GM20000 (cell line): ENCODE data around the gene CYP27B1.

ENCODE experiments used
- DNase-seq: peaks from one replicate; pipeline ENCODE4 v3.0.0; 2012; ENCODE audit warnings: low spot score
- TF ChIP-seq, protein P1 (sequence below): IDR thresholded peaks from 2 replicates; pipeline ENCODE4 v1.5.1; 2012; ENCODE audit warnings: mild to moderate bottlenecking, control low read depth; ENCODE audit errors: extremely low read depth, missing control alignments

Gene CYP27B1

DNA sequence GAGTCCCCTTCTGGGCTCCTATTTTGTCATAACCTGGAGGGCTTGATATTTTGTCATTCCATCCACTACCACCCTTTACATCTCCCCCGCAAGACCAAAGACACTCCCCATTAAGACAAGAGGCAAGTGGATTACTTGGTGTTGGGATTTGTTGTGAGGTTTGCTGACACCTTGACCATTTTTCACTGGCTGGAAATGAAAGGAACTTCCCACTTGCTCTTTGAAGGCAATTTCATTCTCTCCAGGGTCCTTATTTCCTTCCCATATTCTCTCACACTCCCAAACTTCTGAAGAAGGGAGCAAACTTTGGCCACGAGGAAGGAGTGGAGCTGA lies 43.3 kb downstream of the CYP27B1 start:
- TF ChIP-seq, protein P1, sequence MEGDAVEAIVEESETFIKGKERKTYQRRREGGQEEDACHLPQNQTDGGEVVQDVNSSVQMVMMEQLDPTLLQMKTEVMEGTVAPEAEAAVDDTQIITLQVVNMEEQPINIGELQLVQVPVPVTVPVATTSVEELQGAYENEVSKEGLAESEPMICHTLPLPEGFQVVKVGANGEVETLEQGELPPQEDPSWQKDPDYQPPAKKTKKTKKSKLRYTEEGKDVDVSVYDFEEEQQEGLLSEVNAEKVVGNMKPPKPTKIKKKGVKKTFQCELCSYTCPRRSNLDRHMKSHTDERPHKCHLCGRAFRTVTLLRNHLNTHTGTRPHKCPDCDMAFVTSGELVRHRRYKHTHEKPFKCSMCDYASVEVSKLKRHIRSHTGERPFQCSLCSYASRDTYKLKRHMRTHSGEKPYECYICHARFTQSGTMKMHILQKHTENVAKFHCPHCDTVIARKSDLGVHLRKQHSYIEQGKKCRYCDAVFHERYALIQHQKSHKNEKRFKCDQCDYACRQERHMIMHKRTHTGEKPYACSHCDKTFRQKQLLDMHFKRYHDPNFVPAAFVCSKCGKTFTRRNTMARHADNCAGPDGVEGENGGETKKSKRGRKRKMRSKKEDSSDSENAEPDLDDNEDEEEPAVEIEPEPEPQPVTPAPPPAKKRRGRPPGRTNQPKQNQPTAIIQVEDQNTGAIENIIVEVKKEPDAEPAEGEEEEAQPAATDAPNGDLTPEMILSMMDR: no peak
- peak; percentile 21 for DNase-seq

DNA sequence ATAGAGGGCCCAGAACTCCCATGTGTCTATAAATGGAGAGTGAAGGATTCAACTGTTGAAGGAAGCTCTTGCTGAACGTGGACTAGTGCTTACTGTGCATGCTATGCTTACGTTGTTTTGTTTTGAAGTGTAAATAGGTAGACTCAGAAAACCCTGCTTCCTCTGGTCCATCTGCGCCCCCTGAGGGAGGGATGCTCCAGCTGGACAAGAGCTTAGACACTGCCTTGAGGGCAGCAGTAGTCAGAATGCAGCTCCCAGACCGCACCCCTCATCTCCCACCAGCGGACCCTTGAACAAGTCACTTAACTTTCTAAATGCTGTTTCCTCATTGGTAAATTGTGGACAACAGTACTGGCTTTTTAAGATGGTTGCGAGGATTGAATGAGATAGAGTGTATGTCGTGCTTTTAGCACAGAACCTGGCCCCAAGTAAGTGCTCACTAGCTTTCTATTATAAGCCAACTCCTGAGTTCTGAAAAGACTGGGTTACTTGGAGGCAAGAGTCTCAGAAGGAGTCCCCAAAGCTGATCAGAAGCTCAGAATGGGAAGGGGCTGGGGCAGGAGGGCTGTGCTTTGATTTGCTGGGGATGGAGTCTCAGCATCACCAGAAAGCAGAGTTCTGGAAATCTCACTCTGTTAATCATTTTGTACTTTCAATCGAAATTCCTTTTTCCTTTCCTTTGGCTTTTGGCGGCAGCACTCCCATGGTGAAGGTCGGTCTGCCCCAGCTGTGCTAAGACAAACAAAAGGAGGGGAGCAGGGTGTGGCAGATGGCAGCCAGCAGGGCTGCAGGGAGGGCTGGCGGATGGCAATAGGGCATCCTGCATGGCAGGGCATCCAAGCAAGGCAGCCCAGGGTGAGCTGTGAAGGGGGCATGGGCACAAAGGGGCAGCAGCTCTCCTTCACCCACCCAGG lies 43.9 kb downstream of the CYP27B1 start:
- TF ChIP-seq, protein P1: no peak

DNA sequence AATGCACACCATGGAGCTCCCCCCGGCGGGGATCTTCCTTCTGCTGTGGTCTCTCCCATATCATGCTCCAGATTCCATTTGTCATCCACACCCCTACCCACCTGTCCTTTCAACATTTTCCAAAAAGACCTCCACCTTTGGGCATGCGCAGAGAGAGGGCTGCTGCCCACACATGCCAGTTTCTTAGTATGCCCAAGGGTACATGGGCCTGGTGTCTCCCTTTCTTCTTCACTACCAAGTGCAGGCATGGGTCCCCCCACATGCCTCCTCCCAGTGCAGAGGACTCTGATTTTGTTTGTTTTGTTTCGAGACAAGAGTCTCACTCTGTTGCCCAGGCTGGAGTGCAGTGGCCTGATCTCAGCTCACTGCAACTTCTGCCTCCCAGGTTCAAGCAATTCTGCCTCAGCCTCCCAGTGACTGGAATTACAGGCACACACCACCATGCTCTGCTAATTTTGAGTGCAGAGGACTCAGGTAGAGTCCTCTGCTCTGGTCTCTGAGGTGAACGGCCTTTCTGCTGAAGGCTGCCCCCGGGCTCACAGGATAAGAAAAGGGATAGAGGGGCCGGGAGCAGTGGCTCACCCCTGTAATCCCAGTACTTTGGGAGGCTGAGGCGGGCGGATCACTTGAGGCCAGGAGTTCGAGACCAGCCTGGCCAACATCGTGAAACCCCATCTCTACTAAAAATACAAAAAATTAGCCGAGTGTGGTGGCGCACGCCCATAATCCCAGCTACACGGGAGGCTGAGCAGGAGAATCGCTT lies 44.9 kb downstream of the CYP27B1 start:
- DNase-seq: peak; percentile 7

More for the DNA sequence above, 43.9 kb downstream of the CYP27B1 start:
- peak; percentile 8 for DNase-seq

DNA sequence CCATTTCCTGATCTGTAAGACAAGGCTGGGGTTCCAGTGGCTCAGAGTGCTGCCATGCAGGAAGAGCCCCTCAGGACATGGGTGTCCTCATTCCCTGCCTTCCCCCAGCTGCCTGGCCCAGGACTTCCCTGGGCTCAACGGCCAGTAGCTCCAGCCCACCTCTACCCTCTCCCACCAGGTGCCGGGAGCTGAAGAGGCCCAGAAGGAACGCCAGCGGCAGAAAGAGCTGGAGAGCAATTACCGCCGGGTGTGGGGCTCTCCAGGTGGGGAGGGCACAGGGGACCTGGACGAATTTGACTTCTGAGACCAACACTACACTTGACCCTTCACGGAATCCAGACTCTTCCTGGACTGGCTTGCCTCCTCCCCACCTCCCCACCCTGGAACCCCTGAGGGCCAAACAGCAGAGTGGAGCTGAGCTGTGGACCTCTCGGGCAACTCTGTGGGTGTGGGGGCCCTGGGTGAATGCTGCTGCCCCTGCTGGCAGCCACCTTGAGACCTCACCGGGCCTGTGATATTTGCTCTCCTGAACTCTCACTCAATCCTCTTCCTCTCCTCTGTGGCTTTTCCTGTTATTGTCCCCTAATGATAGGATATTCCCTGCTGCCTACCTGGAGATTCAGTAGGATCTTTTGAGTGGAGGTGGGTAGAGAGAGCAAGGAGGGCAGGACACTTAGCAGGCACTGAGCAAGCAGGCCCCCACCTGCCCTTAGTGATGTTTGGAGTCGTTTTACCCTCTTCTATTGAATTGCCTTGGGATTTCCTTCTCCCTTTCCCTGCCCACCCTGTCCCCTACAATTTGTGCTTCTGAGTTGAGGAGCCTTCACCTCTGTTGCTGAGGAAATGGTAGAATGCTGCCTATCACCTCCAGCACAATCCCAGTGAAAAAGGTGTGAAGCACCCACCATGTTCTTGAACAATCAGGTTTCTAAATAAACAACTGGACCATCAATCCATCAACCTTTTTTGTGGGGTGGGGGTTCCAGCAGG lies 46.0 kb downstream of the CYP27B1 start:
- TF ChIP-seq, protein P1: no peak
- peak; percentile 6 for DNase-seq

DNA sequence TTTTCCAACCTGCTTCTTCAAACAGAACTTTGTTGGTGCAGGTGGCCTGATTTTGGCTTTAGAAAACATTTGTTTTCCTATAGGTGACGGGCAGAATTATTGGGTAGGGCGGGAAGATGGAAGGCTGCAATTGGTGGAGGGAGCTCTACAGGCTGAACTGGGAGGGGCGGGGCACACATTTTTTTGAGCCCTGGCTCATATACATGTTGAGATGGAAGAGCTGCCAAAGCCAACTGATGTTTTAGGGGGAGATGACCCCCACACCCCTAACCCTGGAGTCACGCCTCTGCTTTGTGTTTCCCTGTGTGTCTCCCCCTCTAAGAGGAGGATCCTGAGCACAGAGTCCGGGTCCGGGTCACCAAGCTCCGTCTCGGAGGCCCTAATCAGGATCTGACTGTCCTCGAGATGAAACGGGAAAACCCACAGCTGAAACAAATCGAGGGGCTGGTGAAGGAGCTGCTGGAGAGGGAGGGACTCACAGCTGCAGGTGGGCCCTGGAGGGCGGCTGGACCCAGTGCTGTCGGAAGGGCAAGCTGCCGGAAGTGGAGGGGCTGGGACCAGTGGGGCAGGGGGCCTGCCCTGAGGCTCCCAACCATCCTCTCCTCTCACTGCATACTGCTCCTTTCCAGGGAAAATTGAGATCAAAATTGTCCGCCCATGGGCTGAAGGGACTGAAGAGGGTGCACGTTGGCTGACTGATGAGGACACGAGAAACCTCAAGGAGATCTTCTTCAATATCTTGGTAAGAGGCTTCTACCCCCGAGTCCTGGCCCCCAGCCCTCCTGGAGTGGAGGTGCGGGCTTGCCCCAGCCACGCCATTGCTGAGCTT lies 46.9 kb downstream of the CYP27B1 start:
- no peak for DNase-seq
- TF ChIP-seq, protein P1: no peak

DNA sequence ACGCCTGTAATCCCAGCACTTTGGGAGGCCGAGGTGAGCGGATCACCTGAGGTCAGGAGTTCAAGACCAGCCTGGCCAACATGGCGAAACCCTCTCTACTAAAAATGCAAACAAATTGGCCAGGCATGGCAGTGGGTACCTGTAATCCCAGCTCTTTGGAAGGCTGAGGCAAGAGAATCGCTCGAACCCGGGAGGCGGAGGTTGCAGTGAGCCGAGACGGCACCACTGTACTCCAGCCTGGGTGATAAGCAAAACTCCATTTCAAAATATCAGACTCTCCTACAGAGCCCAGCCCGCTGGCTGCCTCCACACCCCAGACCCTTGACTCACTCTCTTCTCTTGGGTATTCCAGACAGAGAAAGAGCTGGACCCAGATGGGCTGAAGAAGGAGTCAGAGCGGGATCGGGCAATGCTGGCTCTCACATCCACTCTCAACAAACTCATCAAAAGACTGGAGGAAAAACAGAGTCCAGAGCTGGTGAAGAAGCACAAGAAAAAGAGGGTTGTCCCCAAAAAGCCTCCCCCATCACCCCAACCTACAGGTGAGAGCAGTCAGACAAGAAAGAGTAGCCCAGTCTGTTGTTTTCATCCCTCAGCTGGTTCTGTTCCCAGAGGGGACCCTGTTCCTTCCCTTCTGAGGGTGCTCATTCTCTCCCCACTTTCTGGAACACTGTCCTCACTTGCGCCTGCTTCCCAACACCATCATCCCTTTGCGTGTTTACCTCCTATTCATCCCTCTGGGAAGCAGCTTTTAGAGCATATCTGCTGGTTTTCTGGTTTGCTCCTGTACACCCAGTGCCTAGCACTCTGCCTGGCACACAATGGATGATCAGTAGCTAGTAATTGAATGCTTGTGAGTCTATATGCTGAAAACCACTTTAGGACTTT lies 48.0 kb downstream of the CYP27B1 start:
- TF ChIP-seq, protein P1: no peak
- peak; percentile 7 for DNase-seq
